ENCODE data around the gene SPINK9. TPM values are rescaled to one million over a fixed set of nuclear protein-coding genes. Genes with fewer than 3 reads are reported as not detected.

Gene SPINK9
- total RNA-seq, 4 donors from 2014 or later: not detected

DNA sequence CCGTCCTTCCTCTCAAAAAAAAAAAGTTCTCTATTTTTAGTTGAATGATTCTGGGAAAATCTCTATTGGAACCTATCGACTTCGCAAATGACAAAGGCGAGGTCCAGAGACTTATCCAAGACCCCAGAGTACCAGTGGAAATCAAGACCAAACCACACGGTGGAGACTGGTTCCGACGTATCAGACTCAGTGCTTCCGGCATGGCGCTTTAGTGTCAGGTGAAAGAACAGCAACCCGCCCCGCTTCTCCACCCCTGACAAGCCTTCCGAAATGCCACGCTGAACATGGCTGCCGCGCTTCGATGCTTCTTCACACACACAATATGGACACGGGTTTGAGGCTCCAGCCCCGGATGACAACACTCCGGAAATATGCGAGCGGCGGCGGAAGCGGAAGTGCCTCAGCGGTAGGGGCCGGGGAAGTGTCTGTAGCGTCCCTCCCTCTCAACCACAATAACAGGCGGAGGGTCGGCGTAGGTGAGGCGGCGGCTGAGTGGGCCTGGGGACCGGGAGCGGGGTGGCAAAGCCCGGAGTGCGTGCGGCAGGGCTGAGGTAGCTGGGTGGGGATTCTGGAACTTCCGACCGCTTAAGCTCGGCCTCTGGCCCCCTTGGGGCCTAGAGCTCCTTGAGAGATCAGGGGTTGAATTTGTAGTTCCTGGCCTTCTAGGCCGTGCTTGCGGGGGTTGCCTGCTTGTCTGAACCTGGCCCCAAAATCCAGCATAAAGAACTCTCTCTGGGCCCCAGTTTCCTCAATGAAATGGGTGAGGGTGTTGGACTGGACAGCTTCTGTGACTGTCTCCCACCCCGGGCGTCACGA lies 48.4 kb downstream of the SPINK9 start, which contains the start of gene FBXO38:
Gene FBXO38, plus strand, starts transcription at position 395 of the 816 bp plus-strand sequence. CDS start 10,819 bp downstream, outside the sequence.
- Histone ChIP-seq H3K27ac (peak within 1 kb of the TSS; percentile 93 to 95 (median 94)), H3K27me3 (no peaks in the 10 kb centered on the region), H3K9me3 (no peaks in the 10 kb centered on the region), H3K4me3 (peak within 1 kb of the TSS; percentile 66 to 94 (median 90)), H3K4me1 (peaks cover 23 to 53% (median 32%) of the 10 kb centered on the region in 3 donors), H3K36me3 (peaks cover 0 to 12% (median 0%) of the 10 kb centered on the region in 3 donors)
- WGBS, 2 donors: 0 to 1% methylated on average over 12 to 20 of the region's 45 CpGs
- TF ChIP-seq CTCF (IDR thresholded peaks at IDR 0.05) (peak in 3 of 6 experiments; percentile 6 to 32 (median 15)), POLR2A (IDR thresholded peaks at IDR 0.05) (peak in 3 of 4 donors; percentile 46 to 83 (median 49))
- intact Hi-C loops (cut with DNase I): no loop called here
- DNase-seq: peak; percentile 84

DNA sequence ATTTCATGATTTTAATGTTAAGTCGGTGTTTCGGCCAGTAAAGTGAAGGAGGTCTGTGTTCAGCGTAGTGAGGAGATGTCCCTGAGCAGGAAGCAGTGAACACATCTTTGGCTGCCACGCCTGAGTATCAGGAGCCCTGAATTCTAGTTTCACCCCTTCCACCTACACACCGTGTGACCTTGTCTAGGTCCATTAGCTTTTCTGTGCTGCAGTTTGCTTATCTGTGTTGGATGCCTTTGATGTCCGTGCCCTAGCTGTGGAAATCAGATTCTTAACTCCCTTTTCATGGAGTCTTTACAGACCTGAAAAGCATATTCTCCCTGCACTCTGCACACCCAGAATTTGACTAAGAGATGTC lies 49.0 kb downstream of the SPINK9 start:
- no peak for DNase-seq
- no peak for TF ChIP-seq CTCF (IDR thresholded peaks at IDR 0.05)
- no peak for TF ChIP-seq POLR2A (IDR thresholded peaks at IDR 0.05)
- H3K27me3 ChIP-seq: no peaks in the 10 kb centered on the region
- peaks cover 23 to 53% (median 32%) of the 10 kb centered on the region in 3 donors for H3K4me1 ChIP-seq
- H3K4me3 ChIP-seq: peak overlapping the region; percentile 66 to 94 (median 90)
- WGBS, 2 donors: 1 to 6% methylated on average over 6 of the region's 6 CpGs
- H3K9me3 ChIP-seq: no peaks in the 10 kb centered on the region
- intact Hi-C loops (cut with DNase I): no loop called here
- peak overlapping the region; percentile 93 to 95 (median 94) for H3K27ac ChIP-seq
- H3K36me3 ChIP-seq: peaks cover 0 to 15% (median 0%) of the 10 kb centered on the region in 3 donors

GRCh38 chr5:148385094-148385493 lies 49.7 kb downstream of the SPINK9 start:
- Histone ChIP-seq H3K4me1 (peaks cover 23 to 53% (median 32%) of the 10 kb centered on the region in 3 donors), H3K9me3 (no peaks in the 10 kb centered on the region), H3K36me3 (peaks cover 0 to 20% (median 0%) of the 10 kb centered on the region in 3 donors), H3K4me3 (peak overlapping the region in 2 of 4 donors; percentile 66 to 89), H3K27ac (peak overlapping the region in 2 of 4 donors; percentile 93 to 95), H3K27me3 (no peaks in the 10 kb centered on the region)
- no peak for DNase-seq
- TF ChIP-seq POLR2A (IDR thresholded peaks at IDR 0.05) (no peak), CTCF (IDR thresholded peaks at IDR 0.05) (no peak)
- WGBS, 2 donors: 67 to 91% methylated on average over 1 of the region's 1 CpG
- intact Hi-C loops (cut with DNase I): no loop called here

GRCh38 chr5:148386041-148386440 lies 50.7 kb downstream of the SPINK9 start:
- Histone ChIP-seq H3K9me3 (no peaks in the 10 kb centered on the region), H3K27me3 (no peaks in the 10 kb centered on the region), H3K36me3 (peaks cover 0 to 20% (median 0%) of the 10 kb centered on the region in 3 donors), H3K27ac (no peak overlapping the region), H3K4me1 (peaks cover 23 to 56% (median 32%) of the 10 kb centered on the region in 3 donors), H3K4me3 (no peak overlapping the region)
- 83 to 88% methylated on average over 1 of the region's 1 CpG for WGBS, 2 donors
- TF ChIP-seq CTCF (IDR thresholded peaks at IDR 0.05) (no peak), POLR2A (IDR thresholded peaks at IDR 0.05) (no peak)
- intact Hi-C loops (cut with DNase I): no loop called here
- no peak for DNase-seq

DNA sequence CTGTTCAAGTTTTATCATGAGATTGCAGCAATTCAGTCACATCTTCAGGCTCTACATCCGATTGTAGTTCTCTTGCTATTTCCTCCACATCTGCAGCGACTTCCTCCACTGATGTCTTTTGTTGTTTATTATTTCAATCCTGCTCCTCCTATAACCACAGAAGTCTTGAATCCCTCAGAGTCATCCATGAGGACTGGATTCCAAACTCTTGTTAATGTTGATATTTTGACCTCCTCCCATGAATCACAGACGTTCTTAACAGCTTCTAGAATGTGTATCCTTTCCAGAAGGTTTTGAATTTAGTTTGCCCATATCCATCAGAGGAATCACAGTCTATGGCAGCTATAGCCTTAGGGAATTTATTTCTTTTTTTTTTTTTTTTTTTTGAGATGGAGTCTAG lies 52.0 kb downstream of the SPINK9 start:
- intact Hi-C loops (cut with DNase I): no loop called here

More for the DNA sequence above, 52.0 kb downstream of the SPINK9 start:
- Histone ChIP-seq H3K4me1 (peaks cover 23 to 54% (median 32%) of the 10 kb centered on the region in 3 donors), H3K9me3 (no peaks in the 10 kb centered on the region), H3K27me3 (no peaks in the 10 kb centered on the region), H3K36me3 (peaks cover 0 to 20% (median 0%) of the 10 kb centered on the region in 3 donors), H3K4me3 (no peak overlapping the region), H3K27ac (no peak overlapping the region)
- no peak for DNase-seq
- TF ChIP-seq POLR2A (IDR thresholded peaks at IDR 0.05) (no peak), CTCF (IDR thresholded peaks at IDR 0.05) (no peak)
- WGBS, 2 donors: 46 to 65% methylated on average over 3 of the region's 3 CpGs
